Endothelial cell (in vitro differentiated cells): ENCODE measurements around the gene ITGB7. TPM values are rescaled to one million over a fixed set of nuclear protein-coding genes. Genes with fewer than 3 reads are reported as not detected.

Experiments used
- DNase-seq: peaks from one replicate; pipeline ENCODE4 v3.0.0; 2021; ENCODE audit warnings: low spot score
- H3K27ac Mint-ChIP-seq: one replicate; pipeline ENCODE4 v1.8.0; 2021; ENCODE audit warnings: mixed read lengths, inconsistent platforms; ENCODE audit not compliant: unreplicated experiment
- H3K27me3 Mint-ChIP-seq: one replicate; pipeline ENCODE4 v1.8.0; 2021; ENCODE audit warnings: mild to moderate bottlenecking, moderate library complexity, mixed read lengths, inconsistent platforms; ENCODE audit not compliant: unreplicated experiment
- H3K36me3 Mint-ChIP-seq: one replicate; pipeline ENCODE4 v1.8.0; 2021; ENCODE audit warnings: mild to moderate bottlenecking, low read depth, mixed read lengths, inconsistent platforms; ENCODE audit not compliant: unreplicated experiment
- H3K4me1 Mint-ChIP-seq: one replicate; pipeline ENCODE4 v1.8.0; 2021; ENCODE audit warnings: mild to moderate bottlenecking, mixed read lengths, inconsistent platforms; ENCODE audit not compliant: unreplicated experiment
- H3K4me3 Mint-ChIP-seq: one replicate; pipeline ENCODE4 v1.8.0; 2021; ENCODE audit warnings: mild to moderate bottlenecking, mixed read lengths, inconsistent platforms; ENCODE audit not compliant: unreplicated experiment
- H3K9me3 Mint-ChIP-seq: one replicate; pipeline ENCODE4 v1.8.0; 2021; ENCODE audit warnings: mixed read lengths, inconsistent platforms; ENCODE audit not compliant: unreplicated experiment
- total RNA-seq: library from RNA; stranded (reverse); fragmentation: NEBNext Ultra II Directional; extraction: Animal tissue kit (Norgen Biotek cat#: 25700); gene quantifications from one replicate; pipeline ENCODE4 v1.2.1, GENCODE V29; 2021; ENCODE audit not compliant: unreplicated experiment
- TF ChIP-seq, protein P1 (sequence below): fragments of 200-600 bp; sonication (generic); IDR thresholded peaks from one replicate; pipeline ENCODE4 v1.5.0; 2021; ENCODE audit warnings: antibody characterized with exemption; ENCODE audit not compliant: unreplicated experiment

The ITGB7 gene
- total RNA-seq, 1 donor from 2014 or later = 0.56 TPM

DNA sequence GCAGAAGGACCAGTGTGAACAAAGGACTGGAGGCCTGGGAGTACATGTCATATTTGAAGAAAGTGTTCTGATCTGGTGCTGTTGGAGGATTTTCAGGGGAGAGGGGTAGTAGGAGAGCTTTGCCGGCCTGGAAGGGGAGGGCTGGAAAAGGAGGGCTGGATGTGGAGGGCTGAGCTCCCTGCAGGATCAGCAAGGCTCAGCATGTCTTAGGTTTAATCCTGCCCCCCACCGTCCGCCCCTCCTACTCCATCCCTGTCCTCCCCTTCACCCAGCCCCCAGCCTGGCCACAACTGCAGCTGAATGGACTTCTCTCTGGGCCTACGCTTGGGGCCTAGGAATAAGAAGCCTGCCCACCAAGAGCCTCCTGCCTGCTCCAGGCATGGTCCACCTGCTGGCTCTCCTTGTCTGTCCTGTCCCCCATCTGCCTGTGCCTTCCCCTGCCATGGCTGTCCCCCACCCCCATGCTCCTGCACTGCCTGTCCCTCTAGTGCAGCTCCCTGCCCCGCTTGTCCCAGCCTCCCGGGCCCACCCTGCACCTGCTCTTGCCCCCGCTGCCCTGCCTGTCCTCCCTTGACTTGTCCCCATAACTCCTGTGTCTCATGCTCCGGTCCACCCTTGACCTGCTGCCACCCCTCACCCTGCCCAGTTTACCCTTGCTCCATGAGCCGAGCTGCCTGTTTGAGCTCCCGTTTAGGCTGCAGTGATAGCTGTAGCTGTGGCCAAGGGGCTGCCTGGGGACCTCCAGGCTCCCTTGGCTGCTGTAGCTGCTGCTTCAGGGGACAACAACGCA is 34.8 kb upstream of the ITGB7 start:
- TF ChIP-seq, protein P1, sequence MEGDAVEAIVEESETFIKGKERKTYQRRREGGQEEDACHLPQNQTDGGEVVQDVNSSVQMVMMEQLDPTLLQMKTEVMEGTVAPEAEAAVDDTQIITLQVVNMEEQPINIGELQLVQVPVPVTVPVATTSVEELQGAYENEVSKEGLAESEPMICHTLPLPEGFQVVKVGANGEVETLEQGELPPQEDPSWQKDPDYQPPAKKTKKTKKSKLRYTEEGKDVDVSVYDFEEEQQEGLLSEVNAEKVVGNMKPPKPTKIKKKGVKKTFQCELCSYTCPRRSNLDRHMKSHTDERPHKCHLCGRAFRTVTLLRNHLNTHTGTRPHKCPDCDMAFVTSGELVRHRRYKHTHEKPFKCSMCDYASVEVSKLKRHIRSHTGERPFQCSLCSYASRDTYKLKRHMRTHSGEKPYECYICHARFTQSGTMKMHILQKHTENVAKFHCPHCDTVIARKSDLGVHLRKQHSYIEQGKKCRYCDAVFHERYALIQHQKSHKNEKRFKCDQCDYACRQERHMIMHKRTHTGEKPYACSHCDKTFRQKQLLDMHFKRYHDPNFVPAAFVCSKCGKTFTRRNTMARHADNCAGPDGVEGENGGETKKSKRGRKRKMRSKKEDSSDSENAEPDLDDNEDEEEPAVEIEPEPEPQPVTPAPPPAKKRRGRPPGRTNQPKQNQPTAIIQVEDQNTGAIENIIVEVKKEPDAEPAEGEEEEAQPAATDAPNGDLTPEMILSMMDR = no peak
- H3K4me3 Mint-ChIP-seq = no peak overlapping the region
- H3K4me1 Mint-ChIP-seq = peaks cover 7% of the 10 kb centered on the region
- H3K9me3 Mint-ChIP-seq = no peaks in the 10 kb centered on the region
- DNase-seq = no peak
- H3K27me3 Mint-ChIP-seq = peaks cover 4% of the 10 kb centered on the region
- no peaks in the 10 kb centered on the region for H3K36me3 Mint-ChIP-seq
- H3K27ac Mint-ChIP-seq = no peak overlapping the region

DNA sequence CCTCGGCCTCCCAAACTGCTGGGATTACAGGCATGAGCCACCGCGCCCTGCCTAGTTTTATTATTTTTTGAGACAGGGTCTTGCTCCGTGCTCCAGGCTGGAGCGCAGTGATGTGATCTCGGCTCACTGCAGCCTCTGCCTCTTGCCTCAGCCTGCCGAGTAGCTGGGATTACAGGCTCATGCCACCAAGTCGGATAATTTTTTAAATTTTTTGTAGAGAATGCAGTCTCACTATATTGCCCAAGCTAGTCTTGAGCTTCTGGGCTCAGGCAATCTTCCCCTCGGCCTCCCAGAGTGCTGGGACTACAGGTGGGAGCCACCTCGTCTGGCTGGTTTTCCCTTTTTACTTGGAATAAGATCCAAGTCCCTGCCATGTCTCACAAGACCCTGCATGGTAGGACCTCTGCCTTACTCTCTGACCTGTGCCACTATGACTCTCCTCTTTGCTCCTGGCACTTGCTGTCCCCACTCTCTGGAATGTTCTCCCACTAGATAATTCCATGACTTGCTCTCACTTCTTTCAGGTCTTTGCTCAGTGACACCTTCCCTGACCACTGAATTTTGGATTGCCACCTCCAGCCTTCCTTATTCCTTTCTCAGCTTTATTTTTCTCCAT is 32.7 kb upstream of the ITGB7 start:
- H3K36me3 Mint-ChIP-seq = no peaks in the 10 kb centered on the region
- no peak overlapping the region for H3K27ac Mint-ChIP-seq
- peaks cover 10% of the 10 kb centered on the region for H3K27me3 Mint-ChIP-seq
- TF ChIP-seq, protein P1 = no peak
- H3K4me1 Mint-ChIP-seq = peaks cover 17% of the 10 kb centered on the region
- no peak overlapping the region for H3K4me3 Mint-ChIP-seq
- no peak for DNase-seq
- H3K9me3 Mint-ChIP-seq = no peaks in the 10 kb centered on the region

DNA sequence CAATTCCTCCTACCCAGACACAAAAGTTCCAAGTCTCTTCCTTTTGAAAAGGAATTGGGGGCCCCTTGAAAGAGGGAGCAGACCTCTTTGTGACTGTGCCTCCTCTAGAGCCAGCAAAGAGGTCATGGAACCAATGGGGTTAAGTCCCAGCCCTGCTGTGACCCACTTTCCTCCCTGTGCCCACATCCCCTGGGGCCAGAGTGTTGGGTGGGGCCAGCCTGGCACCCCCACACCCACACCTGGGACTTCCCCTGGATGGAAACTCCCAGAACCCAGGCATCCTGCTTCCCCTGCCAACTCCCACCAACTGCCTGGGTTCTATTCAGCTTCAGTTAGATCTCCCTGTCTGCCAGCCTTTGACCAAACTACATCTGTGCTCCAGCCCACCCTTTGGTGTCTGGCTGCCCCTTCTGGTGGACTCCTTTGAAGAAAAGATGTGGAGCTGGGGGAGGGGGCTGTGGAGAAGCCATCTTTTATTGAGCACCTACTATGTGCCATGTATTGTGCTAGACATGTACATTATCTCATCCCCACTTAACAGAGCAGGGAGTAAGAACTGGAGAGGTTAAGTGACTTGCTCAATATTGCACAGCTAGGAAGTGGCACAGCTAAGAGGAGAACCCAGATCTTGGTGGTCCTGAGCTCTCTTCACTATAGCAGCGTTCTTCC is 29.5 kb upstream of the ITGB7 start:
- no peak for DNase-seq
- Mint-ChIP-seq H3K27me3 (peaks cover 13% of the 10 kb centered on the region), H3K27ac (no peak overlapping the region)

DNA sequence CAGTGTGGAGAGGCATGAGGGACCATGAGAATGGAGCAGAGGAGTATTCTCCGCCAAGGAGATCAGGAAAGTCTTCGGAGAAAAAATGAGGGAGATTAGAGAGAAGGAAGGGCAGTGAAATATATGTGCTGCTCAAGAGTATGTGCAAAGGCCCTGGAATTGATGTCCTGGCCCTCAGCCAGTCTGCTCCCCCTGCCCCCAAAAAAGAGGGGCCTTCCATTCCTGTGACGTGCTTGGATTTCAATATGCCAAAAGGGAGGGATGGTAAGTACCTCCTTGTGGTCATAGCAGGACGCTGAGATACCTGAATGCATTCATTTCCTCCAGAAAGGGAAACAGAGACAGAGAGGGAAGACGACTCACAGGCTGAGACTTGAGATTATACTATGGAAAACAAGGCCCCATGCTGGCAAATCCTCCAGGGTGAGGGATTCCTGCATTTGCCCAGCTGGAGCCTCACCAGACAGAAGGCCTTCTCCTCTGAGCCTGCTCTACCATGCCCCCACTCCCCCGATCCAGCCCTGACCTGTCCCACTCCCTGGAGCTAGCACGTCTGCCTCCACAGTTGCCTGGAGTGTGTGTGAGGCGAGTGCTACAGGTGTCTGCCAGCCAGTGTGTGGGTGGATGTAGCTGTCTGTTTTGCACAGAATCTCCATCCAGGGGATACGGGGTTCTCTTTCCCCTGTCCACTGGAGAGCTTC is 28.8 kb upstream of the ITGB7 start:
- no peak for DNase-seq
- peak overlapping the region; percentile 43 for H3K27ac Mint-ChIP-seq
- H3K36me3 Mint-ChIP-seq = peaks cover 3% of the 10 kb centered on the region
- peaks cover 11% of the 10 kb centered on the region for H3K27me3 Mint-ChIP-seq
- TF ChIP-seq, protein P1 = no peak
- peaks cover 25% of the 10 kb centered on the region for H3K4me1 Mint-ChIP-seq
- H3K9me3 Mint-ChIP-seq = no peaks in the 10 kb centered on the region
- no peak overlapping the region for H3K4me3 Mint-ChIP-seq

More for the DNA sequence above, 29.5 kb upstream of the ITGB7 start:
- Mint-ChIP-seq H3K9me3 (no peaks in the 10 kb centered on the region), H3K4me3 (no peak overlapping the region), H3K36me3 (peaks cover 3% of the 10 kb centered on the region), H3K4me1 (peaks cover 27% of the 10 kb centered on the region)
- TF ChIP-seq, protein P1 = no peak
